HG02610 (cell line): Measurements from ENCODE around the gene TRIM46.
"Not testable (repeated sequence)": the region's sequence is repeated elsewhere in the genome, so short reads cannot be mapped to it uniquely, and the experiment has no call there.

ENCODE experiments used
- ATAC-seq: cut with Tn5 transposase; IDR thresholded peaks from one replicate; pipeline ENCODE4 v1.9.1; 2021; ENCODE audit warnings: mild to moderate bottlenecking, moderate library complexity; ENCODE audit not compliant: unreplicated experiment

The TRIM46 gene

DNA sequence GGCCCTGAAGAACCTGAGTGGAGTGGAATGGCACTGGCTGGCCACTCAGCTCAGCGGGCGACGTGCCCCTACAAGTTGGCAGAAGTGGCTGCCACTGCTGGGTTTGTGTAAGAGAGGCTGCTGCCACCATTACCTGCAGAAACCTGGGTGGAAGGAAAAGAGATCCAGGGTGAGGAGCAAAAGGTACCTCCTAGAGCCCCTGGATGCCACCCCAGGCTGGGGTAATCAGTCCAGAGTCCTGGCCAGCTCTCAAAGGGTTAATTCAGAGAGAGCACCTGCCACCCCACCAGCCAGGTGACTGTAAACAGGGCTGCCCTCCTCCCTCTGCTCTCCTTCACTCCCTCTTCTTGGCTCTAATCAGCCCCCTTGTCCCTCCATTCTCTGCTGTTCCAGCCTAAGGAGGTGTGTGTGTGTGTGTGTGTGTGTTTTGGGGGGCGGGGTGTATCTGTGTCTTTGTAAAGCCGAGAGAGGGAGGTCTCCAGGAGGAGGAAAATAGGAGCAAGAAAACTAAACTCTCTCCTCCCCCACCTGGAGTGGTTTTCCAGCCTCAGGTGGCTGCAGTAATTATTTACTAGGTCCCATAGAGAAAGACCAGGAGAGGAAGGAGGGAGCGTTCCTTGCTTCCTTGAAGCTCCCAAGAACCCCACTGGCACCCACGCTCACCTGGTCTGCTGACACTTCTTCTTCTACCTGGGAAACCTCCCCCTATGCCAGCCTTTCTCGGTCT is 12.6 kb downstream of the TRIM46 start:
- no peak for ATAC-seq

- ATAC-seq, result no peak
These were observed 13.3 kb downstream of the TRIM46 start for GRCh38 chr1:155186794-155187455.

DNA sequence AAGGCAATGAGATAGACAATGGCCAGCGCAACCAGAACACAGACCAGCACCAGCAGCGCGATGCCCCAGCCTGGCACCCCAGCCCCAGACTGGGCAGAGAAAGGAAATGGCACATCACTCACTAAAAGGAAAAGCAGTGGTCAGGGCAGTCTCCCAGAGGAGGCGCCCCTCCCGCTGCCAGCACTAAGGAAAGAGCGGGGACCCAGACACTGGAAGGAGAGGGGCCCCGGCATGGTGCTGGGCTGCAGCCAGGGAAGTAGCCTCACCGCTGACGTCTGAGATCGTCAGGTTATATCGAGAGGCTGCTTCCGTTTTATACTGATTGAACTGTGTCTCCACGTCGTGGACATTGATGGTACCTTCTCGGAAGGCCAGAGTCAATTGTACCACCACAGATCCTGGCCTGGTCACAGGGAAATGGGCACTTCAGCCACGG is 13.8 kb downstream of the TRIM46 start:
- ATAC-seq, result no peak

DNA sequence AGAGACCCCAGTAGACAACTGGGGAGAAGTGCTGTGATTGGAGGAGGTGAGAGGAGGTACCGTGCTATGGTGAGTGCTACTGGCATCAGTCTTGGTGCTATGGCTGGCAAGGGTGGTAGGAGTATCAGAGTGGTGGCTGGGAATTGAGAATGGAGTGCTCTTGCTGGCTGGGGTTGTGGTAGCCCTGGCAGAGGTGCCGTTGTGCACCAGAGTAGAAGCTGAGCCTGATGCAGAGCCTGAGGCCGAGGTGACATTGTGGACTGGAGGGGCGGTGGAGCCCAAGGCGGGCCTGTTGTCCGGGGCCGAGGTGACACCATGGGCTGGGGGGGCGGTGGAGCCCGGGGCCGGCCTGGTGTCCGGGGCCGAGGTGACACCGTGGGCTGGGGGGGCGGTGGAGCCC is 14.6 kb downstream of the TRIM46 start:
- no peak for ATAC-seq

DNA sequence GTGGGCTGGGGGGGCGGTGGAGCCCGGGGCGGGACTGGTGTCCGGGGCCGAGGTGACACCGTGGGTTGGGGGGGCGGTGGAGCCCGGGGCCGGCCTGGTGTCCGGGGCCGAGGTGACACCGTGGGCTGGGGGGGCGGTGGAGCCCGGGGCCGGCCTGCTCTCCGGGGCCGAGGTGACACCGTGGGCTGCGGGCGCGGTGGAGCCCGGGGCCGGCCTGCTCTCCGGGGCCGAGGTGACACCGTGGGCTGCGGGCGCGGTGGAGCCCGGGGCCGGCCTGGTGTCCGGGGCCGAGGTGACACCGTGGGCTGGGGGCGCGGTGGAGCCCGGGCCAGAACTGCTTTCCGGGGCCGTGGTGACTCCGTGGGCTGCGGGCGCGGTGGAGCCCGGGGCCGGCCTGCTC is 16.3 kb downstream of the TRIM46 start:
- not testable (repeated sequence) for ATAC-seq

GRCh38 chr1:155191904-155192303 is 18.3 kb downstream of the TRIM46 start:
- ATAC-seq, result no peak

DNA sequence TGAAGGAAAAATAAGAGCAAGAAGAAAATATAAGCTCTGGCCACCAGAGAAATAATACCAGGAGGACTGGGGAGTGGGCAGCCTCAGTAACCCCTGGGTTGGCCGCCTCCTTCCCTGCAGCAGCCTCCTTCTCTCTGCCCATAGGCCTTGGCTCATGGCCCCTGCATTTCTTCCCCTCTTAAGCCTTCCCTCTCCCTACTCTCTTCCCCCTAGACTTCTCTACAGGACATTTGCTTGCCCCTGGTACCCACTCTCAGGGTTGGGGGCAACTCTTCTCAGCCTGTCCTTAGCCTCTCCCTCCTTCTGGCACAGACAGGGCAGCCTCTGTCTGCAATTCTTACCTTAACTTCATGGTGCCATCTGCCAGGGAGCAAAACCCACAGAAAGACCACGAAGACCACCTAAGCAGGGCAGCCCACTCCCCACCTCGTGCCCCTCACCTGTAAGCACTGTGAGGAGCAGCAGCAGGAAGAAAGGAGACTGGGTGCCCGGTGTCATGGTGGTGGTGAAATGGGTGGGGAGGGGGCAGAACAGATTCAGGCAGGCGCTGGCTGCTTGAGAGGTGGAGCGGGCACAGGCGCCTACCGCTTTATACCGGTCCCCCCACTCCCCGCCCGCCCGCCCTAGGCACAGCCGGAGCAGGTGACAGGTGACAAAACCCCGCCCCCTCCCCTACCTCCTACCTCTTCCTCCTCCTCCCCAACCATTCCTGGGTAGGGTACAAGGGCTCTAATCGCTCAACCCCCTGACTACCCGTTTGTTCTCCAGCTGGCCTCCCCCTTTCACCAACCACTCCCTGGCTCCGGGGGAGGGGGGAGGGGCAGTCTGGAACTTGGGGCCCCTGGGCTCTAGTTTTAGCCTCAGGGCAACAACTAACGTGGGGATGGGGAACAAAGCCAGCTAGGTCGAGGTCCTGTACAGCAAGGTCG is 19.0 kb downstream of the TRIM46 start:
- ATAC-seq, result no peak

GRCh38 chr1:155193275-155193990 is 19.8 kb downstream of the TRIM46 start:
- peak; percentile 54 for ATAC-seq

DNA sequence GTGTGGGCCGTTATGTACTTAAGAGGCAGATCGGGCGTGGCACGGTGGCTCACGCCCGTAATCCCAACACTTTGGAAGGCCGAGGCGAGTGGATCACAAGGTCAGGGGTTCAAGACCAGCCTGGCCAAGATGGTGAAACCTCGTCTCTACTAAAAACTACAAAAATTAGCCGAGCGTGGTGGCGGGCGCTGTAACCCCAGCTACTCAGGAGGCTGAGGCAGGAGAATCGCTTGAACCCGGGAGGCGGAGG is 20.3 kb downstream of the TRIM46 start:
- not testable (repeated sequence) for ATAC-seq

DNA sequence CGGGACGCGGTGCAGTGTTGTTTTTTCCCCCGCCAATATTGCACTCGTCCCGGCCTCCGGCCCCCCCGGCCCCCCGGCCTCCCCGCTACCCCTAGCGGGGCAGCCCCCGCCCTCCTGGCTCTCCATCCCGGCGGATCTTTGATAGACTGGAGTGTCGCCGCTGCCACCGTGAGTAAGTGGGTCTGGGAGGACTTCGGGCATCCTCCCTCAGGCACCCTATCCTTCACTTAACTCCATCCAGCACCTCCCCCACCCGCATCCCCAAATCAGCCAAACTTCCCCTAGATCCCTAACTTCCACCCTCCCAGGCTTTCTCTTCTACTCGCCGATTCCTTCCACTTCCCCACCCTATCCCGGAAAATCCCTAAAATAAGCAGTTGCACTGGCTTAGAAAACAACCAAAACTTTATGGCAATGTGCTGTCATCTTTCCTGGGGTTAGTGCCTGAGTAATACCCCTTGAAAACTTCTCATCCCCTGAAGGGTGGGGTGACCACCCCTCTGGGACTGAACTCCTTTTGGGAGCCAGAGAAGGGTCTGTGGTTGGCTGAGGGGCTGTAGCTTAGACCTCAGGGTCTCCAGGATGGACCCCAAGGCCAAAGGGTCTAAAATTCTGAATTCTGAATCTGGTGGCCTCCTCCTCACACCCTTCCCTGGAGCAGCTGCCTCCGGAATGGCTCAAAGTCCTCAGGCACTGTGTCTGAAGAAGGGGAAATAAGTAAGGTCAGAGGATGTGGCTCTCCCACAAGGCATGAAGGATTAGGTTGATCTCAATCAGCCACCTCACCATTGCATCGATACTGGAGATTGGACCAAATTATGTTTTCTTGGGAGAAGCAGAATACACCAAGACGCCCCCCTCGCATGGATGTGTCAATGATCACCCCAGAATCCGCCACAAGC is 21.8 kb downstream of the TRIM46 start:
- no peak for ATAC-seq

DNA sequence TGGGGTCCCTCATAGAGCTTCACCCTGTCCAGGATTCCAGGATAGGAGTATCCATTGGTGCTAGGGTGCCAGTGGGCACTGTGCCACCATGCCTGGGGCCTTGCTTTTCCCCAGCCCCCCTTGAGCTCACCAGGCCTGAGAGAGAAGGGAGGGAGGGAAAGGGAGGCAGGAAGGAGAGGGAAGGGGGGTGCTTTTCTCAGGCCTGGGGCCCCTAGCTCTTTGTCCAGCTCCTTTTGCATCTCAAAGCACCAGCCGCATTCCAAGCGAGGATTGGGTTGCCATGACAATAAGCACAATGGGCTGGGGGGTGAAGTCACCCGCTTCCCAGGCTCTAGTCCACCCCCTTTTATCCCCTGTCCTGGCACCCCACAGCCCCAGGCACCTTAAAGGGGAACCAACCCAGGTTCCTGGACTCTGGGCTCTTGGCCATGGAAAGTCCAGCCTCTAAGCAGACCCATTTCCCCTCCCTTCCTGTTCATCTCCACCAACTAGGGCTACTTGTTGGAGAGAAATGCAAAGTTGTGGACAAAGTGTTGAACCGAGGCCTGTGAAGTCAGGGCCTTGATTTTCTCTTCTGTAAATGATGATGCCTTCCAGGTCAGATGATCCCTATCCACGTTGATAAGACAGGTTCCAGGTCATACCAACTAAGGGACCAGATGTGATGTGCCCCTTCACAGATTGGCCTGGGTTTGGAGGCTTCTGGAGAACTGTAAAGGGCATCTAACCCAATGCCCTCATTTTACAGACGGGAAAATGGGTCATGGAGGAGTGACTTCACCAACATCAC is 22.6 kb downstream of the TRIM46 start:
- ATAC-seq, result no peak

DNA sequence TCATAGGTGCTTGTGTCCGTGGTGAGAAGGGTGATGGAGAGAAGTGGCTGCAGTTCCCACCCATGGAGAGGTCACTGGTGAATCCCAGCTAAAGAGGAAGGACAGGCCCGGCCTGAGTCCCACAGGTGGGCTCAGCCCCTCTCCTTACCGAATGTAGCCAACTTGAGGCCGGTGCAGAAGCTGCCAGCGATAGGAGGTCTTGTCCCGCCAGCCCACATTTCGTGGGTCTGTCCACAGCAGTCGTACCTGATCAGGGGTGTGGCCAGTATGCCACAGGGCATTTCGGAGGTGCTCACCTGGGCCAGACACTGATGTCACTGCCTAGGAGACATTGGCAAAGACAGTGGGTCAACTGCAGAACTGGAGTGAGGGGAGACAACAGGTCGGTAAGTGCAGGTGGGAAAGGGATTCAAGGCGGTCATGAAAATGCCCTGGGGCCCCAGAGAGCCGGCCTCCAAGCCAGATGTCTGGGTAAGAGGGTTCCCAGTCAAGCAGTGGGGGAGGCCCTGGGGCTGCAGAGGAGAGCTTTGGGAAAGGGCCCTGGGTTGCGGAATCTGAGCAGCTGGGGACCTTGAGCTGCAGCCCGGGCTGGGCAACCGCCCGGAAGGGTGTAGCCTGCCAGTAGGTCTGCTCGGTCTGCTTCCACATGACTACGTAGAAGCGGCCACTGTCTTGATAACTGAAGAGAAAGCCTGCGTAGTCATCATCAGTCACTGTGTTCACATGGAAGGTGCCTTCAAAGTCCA is 23.4 kb downstream of the TRIM46 start:
- ATAC-seq, result no peak

DNA sequence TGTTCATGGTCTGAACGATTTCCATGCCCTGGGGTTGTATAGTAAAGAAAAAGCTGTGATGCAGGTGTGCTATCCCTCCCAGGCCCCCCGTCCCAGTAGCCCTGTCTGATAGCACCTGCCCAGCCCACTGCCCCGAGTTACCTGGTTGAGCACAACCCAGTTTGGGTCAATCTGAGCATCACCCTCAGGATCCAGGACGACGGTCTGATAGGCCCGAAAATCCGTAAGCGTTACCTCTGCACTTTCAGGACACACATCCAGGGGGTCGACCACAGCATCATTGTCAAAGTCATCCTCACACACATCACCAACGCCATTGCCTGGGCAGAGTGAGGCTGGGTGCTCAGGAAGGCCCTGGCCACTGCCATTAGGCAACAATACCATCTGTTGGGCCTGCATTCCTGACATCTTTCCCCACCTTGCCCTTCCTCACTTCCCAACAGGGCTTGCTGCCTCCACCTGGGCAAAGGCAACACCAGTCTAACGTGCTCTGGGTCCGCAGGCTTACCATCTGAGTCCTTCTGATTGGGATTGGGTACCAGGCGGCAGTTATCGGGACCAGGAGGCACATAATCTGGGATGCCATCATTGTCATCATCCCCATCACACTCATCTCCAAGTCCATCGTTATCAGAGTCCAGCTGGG is 24.4 kb downstream of the TRIM46 start:
- no peak for ATAC-seq

- no peak for ATAC-seq
These were observed 24.9 kb downstream of the TRIM46 start for GRCh38 chr1:155198547-155198906.

DNA sequence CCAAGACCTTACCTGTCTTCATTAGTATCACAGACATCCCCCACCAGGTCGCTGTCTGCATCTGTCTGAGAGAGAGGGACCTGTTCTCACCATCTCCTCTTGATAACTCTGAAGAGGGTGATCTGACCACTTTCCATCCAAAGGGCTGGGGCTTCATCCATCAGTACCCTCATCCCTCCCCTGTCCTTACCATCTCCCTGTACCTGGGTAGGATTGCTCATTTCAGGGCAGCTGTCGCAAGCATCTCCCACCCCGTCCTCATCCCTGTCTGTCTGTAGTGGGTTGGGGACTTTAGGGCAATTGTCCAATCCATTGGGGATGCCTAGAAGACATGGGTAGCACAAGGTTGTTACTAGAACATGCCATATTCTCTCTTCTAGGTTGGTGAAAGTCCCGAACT is 26.1 kb downstream of the TRIM46 start:
- ATAC-seq, result no peak

DNA sequence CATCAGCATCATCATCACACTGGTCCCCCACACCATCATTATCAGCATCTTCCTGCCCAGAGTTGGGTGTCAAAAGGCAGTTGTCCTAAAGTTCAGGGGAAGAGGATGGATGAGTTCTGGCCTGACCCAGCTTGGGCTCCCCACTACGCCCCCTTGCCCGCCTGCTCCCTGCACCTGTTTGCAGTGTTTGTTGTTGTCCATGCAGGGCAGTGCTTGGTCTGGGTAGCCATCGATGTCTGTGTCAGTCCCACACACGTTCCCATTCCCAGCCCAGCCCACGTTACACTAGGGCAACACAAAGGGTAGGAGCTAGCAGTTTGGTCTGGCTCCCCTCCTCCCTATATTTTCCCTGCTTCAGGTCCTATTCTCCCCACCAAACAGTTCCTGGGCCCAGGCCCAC is 27.3 kb downstream of the TRIM46 start:
- ATAC-seq, result no peak

- no peak for ATAC-seq
These were observed 28.5 kb downstream of the TRIM46 start for GRCh38 chr1:155202198-155202597.
